ENCODE results near the gene FAM9C. TPM values are rescaled to one million over a fixed set of nuclear protein-coding genes. Genes with fewer than 3 reads are reported as not detected.
A peak's percentile ranks its signal among the peaks of the same experiment; 100 is the strongest.

The FAM9C gene
- total and polyA plus RNA-seq, 9 of the 15 experiments (the other 6 are each of a cell fraction or from before 2014, with no cell fraction given) = not detected

GRCh38 chrX:13036896-13037295, 7.5 kb downstream of the FAM9C start:
- intact Hi-C loops (cut with micrococcal nuclease) (no loop called here), in situ Hi-C loops (cut with MboI) (no loop called here)
- ChIA-PET CTCF (ENCODE audit: low intra/inter-chr PET ratio) (no interaction called here), POLR2A (no interaction called here)
- Histone ChIP-seq H3K9me1 (ENCODE audit: control insufficient read depth, insufficient read depth, low read length) (no peaks in the 10 kb centered on the region), H2AFZ (ENCODE audit: low read depth, low read length) (peak overlapping the region; percentile 73), H3K4me2 (ENCODE audit: insufficient read depth, low read length) (peak overlapping the region; percentile 7; the same call in 1 of the 2 replicates), H3K27me3 (ENCODE audit: control insufficient read depth in 2 of 2, insufficient read depth in 2 of 2, low read length in 2 of 2) (no peaks in the 10 kb centered on the region), H4K20me1 (replicated peaks; ENCODE audit: control insufficient read depth, insufficient read depth, low read length) (no peaks in the 10 kb centered on the region), H3K4me1 (replicated peaks in 1 of 2; ENCODE audit: control insufficient read depth in 2 of 2, insufficient read depth in 2 of 2, low read length in 2 of 2) (no peaks in the 10 kb centered on the region; a peak in 2 of 5 replicates), H3K36me3 (ENCODE audit: control insufficient read depth, insufficient read depth, low read length) (no peaks in the 10 kb centered on the region), H3K9ac (ENCODE audit: insufficient read depth in 1 of 2, low read depth in 2 of 2, low read length in 2 of 2) (peak overlapping the region in 1 of 2 experiments; percentile 31; a peak in 1 of 4 replicates), H3K9me3 (replicated peaks; ENCODE audit: control insufficient read depth, insufficient read depth, low read depth, low read length) (no peaks in the 10 kb centered on the region), H3K4me3 (no peak overlapping the region), H3K27ac (ENCODE audit: extremely low read depth, low read depth, low read length) (peak overlapping the region; percentile 58; the same call in 2 of the 3 replicates), H3K79me2 (ENCODE audit: control insufficient read depth, insufficient read depth, low read length) (no peaks in the 10 kb centered on the region)
- BruUV-seq (replicated peaks) = no TSS peak
- DNase-seq (ENCODE audit: extremely low read depth in 1 of 4, low spot score in 3 of 4) (peak; percentile 19 to 70 (median 36)), ATAC-seq (peak; percentile 92), FAIRE-seq (peak; percentile 80)
- WGBS (ENCODE audit: insufficient coverage, low coverage, missing lambda C conversion rate) = 5% methylated on average over 3 of the region's 3 CpGs
- no peak for TF ChIP-seq ZNF589 (CRISPR knock-in tag; IDR thresholded peaks at IDR 0.05; ENCODE audit: low read depth)
- TF ChIP-seq PHF21A (IDR thresholded peaks at IDR 0.05; ENCODE audit: borderline replicate concordance, low read depth) = no peak
- TF ChIP-seq ZNF586 (CRISPR knock-in tag; conservative IDR thresholded peaks at IDR 0.05) = no peak
- TF ChIP-seq KLF6 (CRISPR knock-in tag; IDR thresholded peaks at IDR 0.05; ENCODE audit: borderline replicate concordance) = no peak
- peak; percentile 72; the same call in 1 of the 2 replicates for TF ChIP-seq MGA (IDR thresholded peaks at IDR 0.05)
- TF ChIP-seq ERF (CRISPR knock-in tag; IDR thresholded peaks at IDR 0.05) = no peak
- TF ChIP-seq KLF10 (CRISPR knock-in tag; IDR thresholded peaks at IDR 0.05) = no peak
- no peak for TF ChIP-seq MITF (IDR thresholded peaks at IDR 0.05)
- TF ChIP-seq HDAC2 (IDR thresholded peaks at IDR 0.05) = no peak
- TF ChIP-seq ZBTB7A (IDR thresholded peaks at IDR 0.05; ENCODE audit: borderline replicate concordance, control insufficient read depth, low read depth, low read length) = no peak
- no peak for TF ChIP-seq CBX2 (IDR thresholded peaks at IDR 0.05; ENCODE audit: insufficient read depth, low read length, poor library complexity, severe bottlenecking)
